Thyroid gland (tissue), 4 donors: ENCODE data around the gene GLTP.

Source experiments
- POLR2A ChIP-seq, 2 donors: fragments of 450-650 bp; IDR thresholded peaks; one replicate each; pipeline ENCODE4 v1.6.1; 2017; ENCODE audit warnings: antibody characterized with exemption in 2 of 2, mild to moderate bottlenecking in 2 of 2, moderate library complexity in 1 of 2
- TF ChIP-seq, protein P1 (sequence below), 6 experiments: fragments of 200-600 bp in 3 of 6; fragments of 450-650 bp in 3 of 6; sonication (generic) in 3 of 6; IDR thresholded peaks; one replicate each; pipeline ENCODE4 v1.5.1; 2016 to 2019; ENCODE audit warnings: antibody characterized with exemption in 6 of 6, mild to moderate bottlenecking in 2 of 6, inconsistent platforms in 1 of 6, moderate library complexity in 1 of 6

DNA sequence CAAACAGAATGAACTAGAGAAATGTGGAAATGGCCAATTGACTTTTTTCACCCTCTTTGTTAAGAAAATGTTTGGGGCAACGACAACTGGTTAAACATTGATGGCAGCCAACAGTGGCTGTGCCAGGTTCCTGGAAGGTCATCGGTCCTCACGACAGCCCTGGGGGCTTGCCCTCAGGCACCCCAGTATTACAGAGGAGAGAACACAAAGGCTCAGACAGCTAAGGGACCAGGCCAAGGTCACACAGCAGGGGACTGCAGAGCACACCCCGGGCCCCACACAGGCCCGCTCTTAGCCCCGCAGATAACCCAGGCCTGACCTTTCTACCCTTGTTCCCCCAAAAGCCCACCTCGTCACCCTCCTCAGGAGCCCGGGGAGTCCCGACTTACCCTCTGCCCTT lies 48.4 kb downstream of the GLTP start:
- TF ChIP-seq, protein P1, sequence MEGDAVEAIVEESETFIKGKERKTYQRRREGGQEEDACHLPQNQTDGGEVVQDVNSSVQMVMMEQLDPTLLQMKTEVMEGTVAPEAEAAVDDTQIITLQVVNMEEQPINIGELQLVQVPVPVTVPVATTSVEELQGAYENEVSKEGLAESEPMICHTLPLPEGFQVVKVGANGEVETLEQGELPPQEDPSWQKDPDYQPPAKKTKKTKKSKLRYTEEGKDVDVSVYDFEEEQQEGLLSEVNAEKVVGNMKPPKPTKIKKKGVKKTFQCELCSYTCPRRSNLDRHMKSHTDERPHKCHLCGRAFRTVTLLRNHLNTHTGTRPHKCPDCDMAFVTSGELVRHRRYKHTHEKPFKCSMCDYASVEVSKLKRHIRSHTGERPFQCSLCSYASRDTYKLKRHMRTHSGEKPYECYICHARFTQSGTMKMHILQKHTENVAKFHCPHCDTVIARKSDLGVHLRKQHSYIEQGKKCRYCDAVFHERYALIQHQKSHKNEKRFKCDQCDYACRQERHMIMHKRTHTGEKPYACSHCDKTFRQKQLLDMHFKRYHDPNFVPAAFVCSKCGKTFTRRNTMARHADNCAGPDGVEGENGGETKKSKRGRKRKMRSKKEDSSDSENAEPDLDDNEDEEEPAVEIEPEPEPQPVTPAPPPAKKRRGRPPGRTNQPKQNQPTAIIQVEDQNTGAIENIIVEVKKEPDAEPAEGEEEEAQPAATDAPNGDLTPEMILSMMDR (IDR thresholded peaks at IDR 0.05) = no peak
- no peak for TF ChIP-seq POLR2A (IDR thresholded peaks at IDR 0.05)
